Stimulated activated CD8-positive, alpha-beta memory T cell treated with anti-CD3 and anti-CD28 coated beads, Interleukin-15, amount 100 ng/mL, for 4 hours (primary cell): ENCODE results near the gene TYW5.

Experiments
- DNase-seq, 2 donors: peaks; one replicate each; pipeline ENCODE4 v3.0.0-alpha.2; 2020; ENCODE audit warnings: low read depth in 2 of 2

TYW5 gene, protein sequence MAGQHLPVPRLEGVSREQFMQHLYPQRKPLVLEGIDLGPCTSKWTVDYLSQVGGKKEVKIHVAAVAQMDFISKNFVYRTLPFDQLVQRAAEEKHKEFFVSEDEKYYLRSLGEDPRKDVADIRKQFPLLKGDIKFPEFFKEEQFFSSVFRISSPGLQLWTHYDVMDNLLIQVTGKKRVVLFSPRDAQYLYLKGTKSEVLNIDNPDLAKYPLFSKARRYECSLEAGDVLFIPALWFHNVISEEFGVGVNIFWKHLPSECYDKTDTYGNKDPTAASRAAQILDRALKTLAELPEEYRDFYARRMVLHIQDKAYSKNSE

DNA sequence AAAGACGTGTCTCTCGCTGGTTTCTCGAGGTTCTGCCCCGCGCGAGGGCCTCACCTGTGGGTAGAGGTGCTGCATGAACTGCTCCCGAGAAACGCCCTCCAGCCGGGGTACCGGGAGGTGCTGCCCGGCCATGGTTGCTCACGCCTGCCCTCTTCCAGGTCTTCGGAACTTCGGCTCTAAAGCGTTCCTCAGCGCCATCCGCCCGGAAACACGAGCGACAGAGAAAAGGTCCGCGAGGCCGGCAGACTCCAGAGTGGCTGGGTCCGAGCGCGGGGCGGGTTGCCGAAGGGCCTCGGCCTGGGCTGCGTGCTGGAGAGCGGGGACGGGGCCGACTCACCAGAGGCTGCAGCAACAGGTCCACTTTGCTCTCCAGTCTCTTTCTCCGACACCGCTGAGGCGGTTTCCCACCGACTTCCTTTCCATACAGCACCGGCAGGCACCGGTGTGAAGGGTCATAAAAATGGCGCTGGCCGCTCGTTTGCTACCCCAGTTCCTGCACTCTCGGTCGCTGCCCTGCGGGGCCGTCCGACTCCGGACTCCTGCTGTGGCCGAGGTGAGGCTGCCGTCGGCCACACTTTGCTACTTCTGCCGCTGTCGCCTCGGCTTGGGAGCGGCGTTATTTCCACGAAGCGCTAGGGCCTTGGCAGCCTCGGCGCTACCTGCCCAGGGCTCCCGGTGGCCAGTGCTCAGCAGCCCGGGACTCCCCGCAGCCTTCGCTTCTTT, at the start of gene TYW5, which contains the start of gene MAIP1:
Gene TYW5, minus strand, starts transcription at position 153 of the 723 bp plus-strand sequence. Its CDS starts 21 bp downstream, at position 132.
Gene MAIP1, plus strand, starts transcription at position 244 of the 723 bp plus-strand sequence. Its CDS starts 217 bp downstream, at position 461.
- peak; percentile 54 to 60 for DNase-seq

DNA sequence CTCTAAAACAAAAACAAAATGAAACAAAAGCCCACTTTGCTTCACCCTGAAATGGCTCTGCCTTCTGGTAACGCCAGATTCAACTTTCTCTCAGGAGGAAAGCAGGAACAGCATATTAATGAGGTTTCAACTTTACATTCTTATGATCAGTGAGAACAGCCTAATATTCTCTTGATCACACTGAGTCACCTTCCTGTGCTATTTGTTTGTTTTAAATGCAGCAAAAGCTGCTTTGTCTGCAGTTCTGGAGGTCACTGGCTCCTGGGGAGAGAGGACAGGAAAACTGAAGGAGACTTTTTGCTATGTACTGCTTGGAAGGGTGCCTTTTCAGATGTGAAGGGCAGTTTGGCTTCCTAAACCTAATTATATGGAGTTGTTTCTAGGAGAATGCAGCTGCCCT, 48.2 kb upstream of the TYW5 start:
- DNase-seq, result no peak

DNA sequence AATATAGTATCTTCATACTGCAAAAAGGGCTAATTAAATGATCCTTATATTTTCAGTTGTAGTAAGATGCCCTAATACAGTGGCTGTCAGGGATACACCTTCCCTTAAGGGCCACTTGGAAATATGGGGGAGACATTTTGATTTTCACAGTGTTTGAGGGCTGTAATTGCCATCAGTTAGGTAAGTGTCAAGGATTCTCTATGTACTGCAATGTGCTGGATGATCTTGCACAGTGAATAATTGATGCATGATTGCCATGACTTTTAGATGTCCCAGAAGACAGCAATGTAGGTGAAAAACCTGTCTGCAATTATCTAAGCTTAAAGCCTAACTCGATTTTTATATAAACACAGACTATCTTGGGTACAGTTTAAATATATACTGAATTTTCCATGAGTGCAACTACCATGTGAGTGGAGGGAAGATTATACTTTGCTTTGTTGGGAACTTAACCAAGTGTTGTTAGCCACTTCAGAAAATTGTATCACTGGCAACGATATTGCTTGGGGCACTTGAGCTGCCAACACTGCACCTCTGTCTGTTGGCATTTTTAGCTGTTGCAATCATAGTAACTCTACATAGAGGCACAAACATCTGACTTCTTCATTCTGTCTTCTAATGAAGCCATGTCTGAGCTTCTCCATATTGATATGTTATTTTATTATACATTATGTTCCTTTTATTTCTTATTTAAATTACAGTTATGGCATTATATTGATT, 45.3 kb upstream of the TYW5 start:
- DNase-seq, result no peak

GRCh38 chr2:199999166-199999565, 43.9 kb upstream of the TYW5 start:
- no peak for DNase-seq

DNA sequence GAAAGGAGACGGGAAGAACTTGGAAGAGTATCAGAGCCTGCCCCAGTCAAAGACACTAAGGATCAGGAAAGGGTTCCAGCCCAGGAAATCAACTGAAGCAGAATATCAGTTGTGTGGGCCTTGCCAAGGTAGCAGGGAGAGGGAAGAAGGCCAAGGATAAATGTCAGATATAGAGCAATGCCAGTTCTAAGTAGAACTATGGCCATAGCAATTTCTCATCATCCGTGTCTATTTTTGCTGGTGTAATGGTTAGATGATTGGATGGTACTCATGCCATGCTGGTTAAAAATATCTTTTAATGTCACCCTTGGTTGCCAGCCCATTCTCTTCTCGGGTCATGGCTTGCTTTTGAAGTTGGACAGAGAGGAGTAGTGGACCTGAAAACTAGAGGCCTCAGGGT, 42.0 kb upstream of the TYW5 start:
- DNase-seq, result no peak

DNA sequence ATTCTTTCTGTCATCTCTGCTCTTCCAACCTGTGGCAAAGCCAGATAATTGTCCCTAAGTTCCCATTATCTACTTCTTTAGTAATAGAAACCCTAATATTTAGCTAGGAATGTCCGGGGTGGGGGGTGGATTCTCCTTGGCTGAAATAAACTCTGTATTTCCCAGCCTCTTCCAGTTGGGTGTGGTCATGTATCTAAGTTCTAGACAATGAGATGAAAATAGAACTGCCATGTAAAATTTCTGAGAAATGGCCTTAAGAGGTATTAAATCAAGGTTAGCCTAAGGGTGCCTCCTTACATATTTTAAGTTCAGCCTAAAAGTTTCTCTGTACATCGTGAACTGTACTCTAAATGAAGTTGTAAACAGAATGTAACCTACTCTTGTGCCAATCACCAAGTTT, 39.6 kb upstream of the TYW5 start:
- DNase-seq, result no peak

- no peak for DNase-seq
Observed at GRCh38 chr2:199994371-199994770, 39.1 kb upstream of the TYW5 start.

DNA sequence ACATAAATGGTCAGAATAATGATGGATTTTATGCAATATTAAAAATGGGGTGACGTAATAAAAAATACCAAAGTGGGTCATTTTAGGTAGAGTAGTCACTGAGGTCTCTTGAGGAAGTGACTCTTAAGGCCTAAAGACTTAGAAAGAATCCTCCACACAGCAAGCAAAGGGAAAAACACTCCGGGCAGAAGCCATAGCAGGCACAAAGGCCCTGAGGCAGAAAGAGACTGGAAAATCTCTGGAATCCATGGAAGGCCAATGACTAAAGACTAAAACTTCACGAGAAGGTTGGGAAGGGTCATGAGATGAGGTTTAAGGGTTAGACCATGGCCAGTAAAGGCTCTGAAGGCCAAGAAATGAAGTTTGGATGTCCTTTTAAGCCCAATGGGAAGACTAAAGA, 37.0 kb upstream of the TYW5 start:
- no peak for DNase-seq

DNA sequence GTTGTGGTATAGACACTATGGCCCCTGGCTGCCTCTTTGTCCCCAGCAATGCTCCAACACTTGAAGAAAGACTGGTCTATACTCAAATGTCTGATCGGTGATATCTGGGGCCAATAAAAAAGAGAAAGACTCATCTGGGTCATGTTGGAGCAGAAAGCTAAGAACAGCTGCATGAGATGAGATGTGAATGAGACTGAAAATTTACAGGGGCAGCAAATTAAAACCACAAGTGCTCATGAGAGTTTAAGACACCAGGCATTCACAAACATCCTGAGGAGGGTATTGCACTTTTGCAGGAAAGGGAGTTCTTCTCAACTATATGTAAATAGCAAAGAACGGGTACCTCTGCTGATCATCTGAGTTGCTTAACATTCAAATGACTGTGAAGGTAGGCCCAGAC, 36.4 kb upstream of the TYW5 start:
- no peak for DNase-seq

DNA sequence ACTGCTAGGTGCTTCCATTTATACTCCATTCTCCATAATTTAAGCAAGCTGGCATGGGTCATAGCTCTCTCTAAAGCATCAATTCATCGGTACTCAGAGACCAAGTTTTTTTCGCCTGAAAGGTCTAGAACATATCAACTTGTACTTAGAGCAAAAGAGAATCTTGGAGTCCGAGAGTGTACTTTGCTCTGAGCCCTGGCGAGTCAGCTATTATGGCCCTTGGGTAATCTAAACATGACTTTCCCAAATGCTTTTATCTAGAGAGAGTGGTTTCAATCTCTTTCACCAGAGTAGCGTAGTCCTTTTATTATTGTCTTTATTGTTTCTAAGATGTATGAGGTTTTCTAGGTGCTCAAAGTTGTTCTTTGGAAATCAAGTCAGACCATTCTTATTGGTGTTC, 34.5 kb upstream of the TYW5 start:
- no peak for DNase-seq

- no peak for DNase-seq
Observed at GRCh38 chr2:199988151-199988550, 32.9 kb upstream of the TYW5 start.

- no peak for DNase-seq
Observed at GRCh38 chr2:199987586-199987985, 32.3 kb upstream of the TYW5 start.

- DNase-seq, result peak in 1 of 2 donors; percentile 3
Observed at GRCh38 chr2:199985625-199986207, 30.4 kb upstream of the TYW5 start.

- DNase-seq, result no peak
Observed at GRCh38 chr2:199984755-199985154, 29.5 kb upstream of the TYW5 start.

- no peak for DNase-seq
Observed at GRCh38 chr2:199984159-199984558, 28.9 kb upstream of the TYW5 start.

GRCh38 chr2:199983534-199983933, 28.2 kb upstream of the TYW5 start:
- DNase-seq, result no peak

DNA sequence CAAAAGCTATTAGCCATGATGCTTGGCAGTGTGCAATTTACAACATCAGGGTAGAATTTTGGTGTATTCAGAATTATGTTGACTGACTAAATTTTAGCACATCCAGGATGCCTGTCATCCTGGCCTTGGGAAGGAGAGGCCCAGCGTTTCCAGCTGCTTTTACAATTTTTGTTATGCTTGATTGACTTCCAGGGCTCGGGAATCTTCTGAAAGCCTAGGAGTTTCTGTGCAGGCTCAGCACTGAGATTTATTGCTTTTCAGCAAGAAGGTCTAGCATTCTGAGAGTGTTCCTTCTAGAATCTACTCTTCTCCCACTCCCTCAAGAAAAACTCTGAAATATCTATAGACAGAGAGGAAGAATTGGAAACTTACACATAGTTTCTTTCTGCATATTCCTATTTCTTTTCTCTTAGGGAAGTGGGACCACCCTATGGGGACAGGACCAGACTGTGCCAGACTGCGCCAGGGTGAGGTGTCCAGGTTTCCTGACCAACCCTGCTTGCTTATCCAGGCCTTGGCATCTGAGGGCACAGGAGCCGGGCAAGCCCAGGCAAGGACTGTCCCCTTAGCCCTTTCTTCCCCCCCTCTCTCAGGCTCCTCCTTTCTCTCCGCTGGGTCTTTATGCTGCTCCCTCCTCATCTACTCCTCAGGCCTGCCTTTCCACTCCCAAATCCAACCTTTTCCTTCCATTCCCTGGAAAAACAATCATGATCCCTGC, 27.0 kb upstream of the TYW5 start:
- DNase-seq, result no peak

GRCh38 chr2:199979832-199980628, 24.7 kb upstream of the TYW5 start:
- peak; percentile 31 to 66 for DNase-seq

DNA sequence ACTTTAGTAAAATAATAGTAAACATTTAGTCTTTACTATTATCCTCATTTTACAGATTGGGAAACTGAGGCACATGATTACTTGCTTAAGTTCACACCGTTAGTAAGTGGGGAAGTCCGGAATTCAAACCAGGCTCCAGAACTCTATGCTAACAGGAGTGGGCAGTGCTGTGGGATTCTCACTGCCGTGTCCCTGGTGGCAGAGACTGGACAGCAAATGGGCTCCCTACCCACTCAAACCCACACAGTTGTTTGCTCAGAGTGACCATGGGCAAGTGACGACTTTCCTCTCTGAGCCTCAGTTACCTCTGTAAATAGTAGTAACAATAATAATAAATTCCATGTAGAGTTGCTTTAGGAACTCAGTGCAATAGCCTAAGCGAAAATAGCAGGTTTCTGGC, 24.1 kb upstream of the TYW5 start:
- DNase-seq, result no peak

DNA sequence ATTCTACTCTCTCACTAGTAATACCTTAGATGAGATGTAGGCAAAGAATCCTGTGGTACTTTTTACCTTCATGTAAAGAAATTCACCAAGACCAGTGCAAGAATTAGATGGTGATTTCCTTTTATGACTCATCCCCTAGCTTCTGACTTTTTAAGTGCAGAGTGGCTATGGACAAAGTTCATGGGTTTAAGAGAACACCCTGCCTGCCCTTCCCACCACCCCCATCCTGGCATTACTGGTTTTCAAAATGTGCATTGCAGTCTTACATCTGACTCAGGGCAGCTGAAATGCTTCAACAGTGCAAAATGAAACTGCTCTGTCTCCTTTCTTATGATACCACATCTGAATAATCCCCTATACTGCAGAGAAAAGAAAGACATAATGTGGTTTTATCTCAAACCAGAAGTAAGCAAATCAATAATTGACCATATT, 22.7 kb upstream of the TYW5 start:
- no peak for DNase-seq
